ENCODE results near the gene MNS1. TPM values are rescaled to one million over a fixed set of nuclear protein-coding genes. Genes with fewer than 3 reads are reported as not detected.
A peak's percentile ranks its signal among the peaks of the same experiment; 100 is the strongest.
"Not testable (repeated sequence)": the region's sequence is repeated elsewhere in the genome, so short reads cannot be mapped to it uniquely, and the experiment has no call there.

The MNS1 gene
- total RNA-seq, 1 donor from 2014 or later, result 1.5 TPM

DNA sequence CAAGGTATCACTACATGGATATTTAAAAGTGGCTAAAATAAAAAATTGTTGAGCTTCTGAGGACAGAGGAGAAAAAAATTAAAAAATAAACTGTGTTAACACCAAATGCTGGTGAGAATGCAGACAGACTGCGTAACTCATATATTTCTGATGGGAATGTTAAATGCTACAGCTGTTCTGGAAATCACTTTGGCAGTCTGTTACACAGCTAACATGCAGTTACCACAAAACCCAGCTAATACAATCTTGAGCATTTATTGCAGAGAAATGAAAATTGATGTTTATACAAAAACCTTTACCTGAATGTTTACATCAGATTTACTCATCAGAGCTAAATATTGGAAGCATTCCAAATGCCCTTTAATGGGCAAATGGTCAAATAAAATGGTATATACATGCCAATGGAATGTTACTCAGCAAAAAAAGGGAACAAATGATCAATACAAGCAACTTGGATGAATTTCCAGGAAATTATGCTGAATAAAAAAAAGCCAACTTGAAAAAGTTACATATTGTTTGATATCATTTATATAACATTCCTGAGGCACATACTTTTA is 24.6 kb downstream of the MNS1 start:
- H3K4me1 Mint-ChIP-seq (ENCODE audit: low read depth), result no peaks in the 10 kb centered on the region
- no peaks in the 10 kb centered on the region for H3K27me3 Mint-ChIP-seq (ENCODE audit: low read depth)
- TF ChIP-seq, protein P1, sequence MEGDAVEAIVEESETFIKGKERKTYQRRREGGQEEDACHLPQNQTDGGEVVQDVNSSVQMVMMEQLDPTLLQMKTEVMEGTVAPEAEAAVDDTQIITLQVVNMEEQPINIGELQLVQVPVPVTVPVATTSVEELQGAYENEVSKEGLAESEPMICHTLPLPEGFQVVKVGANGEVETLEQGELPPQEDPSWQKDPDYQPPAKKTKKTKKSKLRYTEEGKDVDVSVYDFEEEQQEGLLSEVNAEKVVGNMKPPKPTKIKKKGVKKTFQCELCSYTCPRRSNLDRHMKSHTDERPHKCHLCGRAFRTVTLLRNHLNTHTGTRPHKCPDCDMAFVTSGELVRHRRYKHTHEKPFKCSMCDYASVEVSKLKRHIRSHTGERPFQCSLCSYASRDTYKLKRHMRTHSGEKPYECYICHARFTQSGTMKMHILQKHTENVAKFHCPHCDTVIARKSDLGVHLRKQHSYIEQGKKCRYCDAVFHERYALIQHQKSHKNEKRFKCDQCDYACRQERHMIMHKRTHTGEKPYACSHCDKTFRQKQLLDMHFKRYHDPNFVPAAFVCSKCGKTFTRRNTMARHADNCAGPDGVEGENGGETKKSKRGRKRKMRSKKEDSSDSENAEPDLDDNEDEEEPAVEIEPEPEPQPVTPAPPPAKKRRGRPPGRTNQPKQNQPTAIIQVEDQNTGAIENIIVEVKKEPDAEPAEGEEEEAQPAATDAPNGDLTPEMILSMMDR (IDR thresholded peaks at IDR 0.05), result no peak
- no peak for DNase-seq (ENCODE audit: low spot score)
- no peak overlapping the region for H3K27ac Mint-ChIP-seq (ENCODE audit: unreplicated experiment)
- H3K4me3 Mint-ChIP-seq (ENCODE audit: unreplicated experiment), result no peak overlapping the region
- H3K9me3 Mint-ChIP-seq (ENCODE audit: low read depth), result peaks cover 15% of the 10 kb centered on the region
- peaks cover 17% of the 10 kb centered on the region for H3K36me3 Mint-ChIP-seq (ENCODE audit: low read depth)

DNA sequence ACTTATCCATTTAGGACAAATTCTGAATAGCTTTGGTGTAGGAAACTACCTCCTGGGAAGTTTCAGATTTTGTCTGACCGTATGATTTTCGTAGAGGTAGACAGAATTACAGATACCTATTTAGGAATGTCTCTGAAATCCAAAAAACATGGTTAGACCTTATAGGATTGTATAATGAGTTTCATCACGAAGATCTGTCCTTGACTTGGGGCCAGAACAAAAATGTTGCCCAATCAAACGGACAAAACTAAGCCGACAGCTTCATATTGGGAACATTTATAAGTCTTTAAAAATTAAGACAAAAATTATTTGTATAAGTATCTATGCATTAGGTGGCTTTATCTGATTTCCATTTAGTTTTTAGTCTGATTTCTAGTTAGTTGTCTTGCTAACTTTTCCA is 32.6 kb downstream of the MNS1 start:
- Mint-ChIP-seq H3K9me3 (ENCODE audit: low read depth) (peaks cover 3% of the 10 kb centered on the region), H3K4me3 (ENCODE audit: unreplicated experiment) (no peak overlapping the region), H3K36me3 (ENCODE audit: low read depth) (peaks cover 13% of the 10 kb centered on the region), H3K27ac (ENCODE audit: unreplicated experiment) (no peak overlapping the region), H3K27me3 (ENCODE audit: low read depth) (no peaks in the 10 kb centered on the region), H3K4me1 (ENCODE audit: low read depth) (no peaks in the 10 kb centered on the region)
- TF ChIP-seq, protein P1 (IDR thresholded peaks at IDR 0.05), result no peak
- no peak for DNase-seq (ENCODE audit: low spot score)

DNA sequence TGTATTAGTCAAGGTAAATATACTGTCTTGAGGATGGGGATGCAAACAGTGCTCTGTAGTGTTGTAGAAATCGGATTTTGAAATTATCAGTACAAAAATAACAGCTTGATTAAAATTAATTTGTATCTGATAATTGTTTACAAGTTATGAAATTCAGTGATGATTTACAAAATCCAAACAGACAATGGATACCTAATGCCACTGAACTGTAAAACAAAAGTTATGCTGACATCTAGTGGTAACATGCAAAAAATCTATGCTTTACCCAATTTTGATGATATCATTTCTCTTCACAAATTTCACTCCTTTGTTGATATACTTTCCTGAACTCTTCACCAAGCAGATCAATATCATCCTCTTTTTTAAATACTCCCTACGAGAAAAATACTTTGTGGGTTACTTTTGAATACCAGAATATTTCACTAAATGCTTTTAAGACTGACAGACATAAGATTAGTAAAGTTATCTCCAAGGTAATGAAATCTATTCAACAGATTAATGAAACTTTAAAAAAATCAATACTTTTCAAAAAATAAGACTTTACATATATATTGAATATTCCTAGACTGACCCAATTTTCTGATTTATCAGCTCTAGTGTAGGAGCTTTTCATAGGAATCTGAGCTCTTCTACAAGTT is 36.0 kb downstream of the MNS1 start:
- DNase-seq (ENCODE audit: low spot score), result no peak
- Mint-ChIP-seq H3K9me3 (ENCODE audit: low read depth) (peaks cover 7% of the 10 kb centered on the region), H3K36me3 (ENCODE audit: low read depth) (peaks cover 10% of the 10 kb centered on the region), H3K27me3 (ENCODE audit: low read depth) (no peaks in the 10 kb centered on the region), H3K4me1 (ENCODE audit: low read depth) (no peaks in the 10 kb centered on the region), H3K4me3 (ENCODE audit: unreplicated experiment) (no peak overlapping the region), H3K27ac (ENCODE audit: unreplicated experiment) (no peak overlapping the region)
- TF ChIP-seq, protein P1 (IDR thresholded peaks at IDR 0.05), result peak; percentile 90

DNA sequence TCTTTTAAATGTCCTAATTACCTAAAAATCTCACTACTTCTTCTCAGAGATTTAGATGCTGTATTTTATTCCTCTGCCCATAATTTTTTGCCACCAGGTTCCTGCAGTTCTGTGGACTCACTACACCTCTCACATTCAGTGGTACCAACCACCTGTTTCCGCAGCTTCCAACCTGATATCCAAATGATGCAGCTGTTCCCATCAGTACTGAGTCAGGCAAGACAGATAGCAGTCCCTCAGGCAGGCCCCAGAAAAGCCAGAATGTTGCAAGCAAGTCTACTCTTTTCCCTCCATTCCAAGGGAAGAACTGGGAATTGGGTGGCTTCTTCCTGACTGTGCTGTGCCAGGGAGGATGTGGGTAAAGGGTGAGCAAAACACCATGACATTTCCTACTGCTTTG is 39.0 kb downstream of the MNS1 start:
- Mint-ChIP-seq H3K4me1 (ENCODE audit: low read depth) (no peaks in the 10 kb centered on the region), H3K27me3 (ENCODE audit: low read depth) (no peaks in the 10 kb centered on the region), H3K4me3 (ENCODE audit: unreplicated experiment) (no peak overlapping the region), H3K27ac (ENCODE audit: unreplicated experiment) (no peak overlapping the region), H3K36me3 (ENCODE audit: low read depth) (peaks cover 6% of the 10 kb centered on the region), H3K9me3 (ENCODE audit: low read depth) (peaks cover 7% of the 10 kb centered on the region)
- no peak for DNase-seq (ENCODE audit: low spot score)
- TF ChIP-seq, protein P1 (IDR thresholded peaks at IDR 0.05), result no peak

DNA sequence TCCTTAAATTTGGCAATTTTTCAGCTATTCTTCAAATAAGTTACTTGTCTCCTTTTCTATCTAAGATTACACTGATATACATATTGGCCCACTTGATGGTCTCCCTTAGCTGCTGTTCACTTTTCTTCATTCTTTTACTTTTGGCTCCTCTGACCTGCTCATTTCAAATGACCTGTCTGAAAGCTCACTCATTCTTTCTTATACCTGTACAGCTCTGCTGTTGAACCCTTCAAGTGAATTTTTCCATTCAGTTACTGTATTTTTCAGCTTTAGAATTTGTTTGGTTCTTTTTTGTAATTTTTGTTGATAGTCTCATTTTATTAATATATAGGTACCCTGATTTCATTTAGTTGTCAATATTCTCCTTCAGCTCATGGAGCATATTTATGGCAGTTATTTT is 39.7 kb downstream of the MNS1 start:
- no peaks in the 10 kb centered on the region for H3K27me3 Mint-ChIP-seq (ENCODE audit: low read depth)
- no peak overlapping the region for H3K27ac Mint-ChIP-seq (ENCODE audit: unreplicated experiment)
- H3K4me3 Mint-ChIP-seq (ENCODE audit: unreplicated experiment), result no peak overlapping the region
- peaks cover 7% of the 10 kb centered on the region for H3K9me3 Mint-ChIP-seq (ENCODE audit: low read depth)
- DNase-seq (ENCODE audit: low spot score), result no peak
- H3K4me1 Mint-ChIP-seq (ENCODE audit: low read depth), result no peaks in the 10 kb centered on the region
- peaks cover 6% of the 10 kb centered on the region for H3K36me3 Mint-ChIP-seq (ENCODE audit: low read depth)
- TF ChIP-seq, protein P1 (IDR thresholded peaks at IDR 0.05), result no peak

DNA sequence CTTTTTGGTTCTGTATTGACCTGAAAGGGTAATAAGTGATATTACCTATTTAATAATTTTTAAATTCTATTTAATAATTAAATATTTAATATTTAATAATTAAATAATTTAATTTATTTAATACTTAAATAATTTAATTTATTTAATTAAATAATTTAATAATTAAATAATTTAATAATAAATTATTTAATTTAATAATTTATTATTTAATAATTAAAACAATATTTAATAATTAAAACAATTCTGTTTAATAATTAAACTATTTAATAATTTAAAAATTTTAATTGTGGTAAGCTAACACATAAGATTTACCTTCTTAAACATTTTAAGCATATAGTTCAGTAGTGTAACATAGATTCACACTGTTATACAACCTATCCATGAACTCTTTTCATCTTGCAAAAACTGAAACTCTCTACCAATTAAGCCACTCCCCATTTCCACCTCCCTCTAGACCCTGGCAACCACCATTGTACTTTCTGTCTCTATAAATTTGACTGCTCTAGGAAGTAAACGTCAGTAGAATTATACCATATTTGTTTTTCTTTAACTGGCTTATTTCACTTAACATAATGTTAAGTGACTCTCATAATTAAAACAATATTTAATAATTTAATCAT is 51.7 kb downstream of the MNS1 start:
- H3K27ac Mint-ChIP-seq (ENCODE audit: unreplicated experiment); H3K4me1 Mint-ChIP-seq (ENCODE audit: low read depth); H3K4me3 Mint-ChIP-seq (ENCODE audit: unreplicated experiment); H3K27me3 Mint-ChIP-seq (ENCODE audit: low read depth); DNase-seq (ENCODE audit: low spot score); H3K36me3 Mint-ChIP-seq (ENCODE audit: low read depth): not testable (repeated sequence)
- peaks cover 17% of the 10 kb centered on the region for H3K9me3 Mint-ChIP-seq (ENCODE audit: low read depth)
